K562 (cell line): ENCODE data around the gene RGS3. TPM values are rescaled to one million over a fixed set of nuclear protein-coding genes. Genes with fewer than 3 reads are reported as not detected.

ENCODE experiments used
- ATAC-seq: fragments of 200-7000 bp; cut with Tn5 transposase; 3 replicates; pipeline ENCODE4 v1.9.1; 2020; ENCODE audit warnings: moderate library complexity
- BruUV-seq: library from RNA; stranded (reverse); fragments of 400-500 nt; replicated peaks from 2 replicates; lab custom pipeline; 2021; lab: Mats Ljungman, UMichigan
- CTCF ChIA-PET: fragments of 300-600 bp; formaldehyde crosslinking; extraction: SDS; loops from one replicate; lab custom pipeline; 2021; ENCODE audit warnings: low intra/inter-chr PET ratio; lab: Yijun Ruan, JAX
- POLR2A ChIA-PET: fragments of 300-600, 350-650 bp; sonication (Branson Sonifier 250); formaldehyde crosslinking; extraction: SDS; loops from one replicate; lab custom pipeline; 2021; ENCODE audit warnings: antibody characterized with exemption, inconsistent platforms; lab: Yijun Ruan, JAX
- DNase-seq, 4 experiments: peaks; one replicate each; pipeline versions ENCODE4 v3.0.0 to v3.0.0-alpha.2; 2011 to 2018; ENCODE audit warnings: low spot score in 3 of 4, mixed read lengths in 3 of 4; ENCODE audit errors: extremely low read depth in 1 of 4
- FAIRE-seq: peaks from 2 replicates; lab custom pipeline; 2011; peaks lifted over from hg19 to GRCh38; lab: Jason Lieb, UNC
- H2AFZ ChIP-seq: 2 replicates; pipeline ENCODE4 v1.6.0; 2011; ENCODE audit warnings: low read depth, low read length, control low read depth, inconsistent platforms
- H3K27ac ChIP-seq: fragments of 200-600 bp; 3 replicates; pipeline ENCODE4 v1.8.0; 2011; ENCODE audit warnings: low read depth, mild to moderate bottlenecking, control low read depth, inconsistent platforms, low read length, moderate library complexity, mixed read lengths; ENCODE audit errors: extremely low read depth
- H3K27me3 ChIP-seq, 2 experiments: fragments of 300-600 bp in 1 of 2; 2 replicates in 1 of 2; 3 replicates in 1 of 2; pipeline versions ENCODE4 v1.6.0 to v1.8.0; 2011; ENCODE audit warnings: inconsistent platforms in 2 of 2, low read length in 2 of 2, mild to moderate bottlenecking in 1 of 2, mixed read lengths in 1 of 2, moderate library complexity in 1 of 2; ENCODE audit not compliant: control insufficient read depth in 2 of 2, insufficient read depth in 2 of 2
- H3K36me3 ChIP-seq: fragments of 300-600 bp; 3 replicates; pipeline ENCODE4 v1.8.0; 2011; ENCODE audit warnings: mild to moderate bottlenecking, low read length, inconsistent platforms; ENCODE audit not compliant: control insufficient read depth, insufficient read depth
- H3K4me1 ChIP-seq, 2 experiments: fragments of 200-600 bp in 1 of 2; replicated peaks in 1 of 2; 2 replicates in 1 of 2; 3 replicates in 1 of 2; pipeline versions ENCODE4 v1.5.1 to v1.8.0; 2011; ENCODE audit warnings: inconsistent platforms in 2 of 2, low read length in 2 of 2, mild to moderate bottlenecking in 1 of 2, mixed read lengths in 1 of 2, moderate library complexity in 1 of 2; ENCODE audit not compliant: control insufficient read depth in 2 of 2, insufficient read depth in 2 of 2
- H3K4me2 ChIP-seq: 2 replicates; pipeline ENCODE4 v1.6.1; 2011; ENCODE audit warnings: low read length, control low read depth, inconsistent platforms, mixed read lengths; ENCODE audit not compliant: insufficient read depth
- H3K4me3 ChIP-seq: fragments of 200-600 bp; sonication (generic), shearing (Covaris generic); 2 replicates; pipeline ENCODE4 v1.5.1; 2016; ENCODE audit warnings: control low read depth, inconsistent platforms
- H3K79me2 ChIP-seq: fragments of 200-600 bp; 3 replicates; pipeline ENCODE4 v1.8.0; 2011; ENCODE audit warnings: low read length, inconsistent platforms; ENCODE audit not compliant: control insufficient read depth, insufficient read depth
- H3K9ac ChIP-seq, 2 experiments: 2 replicates each; pipeline versions ENCODE4 v1.6.0 to v1.6.1; 2011; ENCODE audit warnings: low read depth in 2 of 2, low read length in 2 of 2, control low read depth in 1 of 2, inconsistent platforms in 1 of 2, mild to moderate bottlenecking in 1 of 2, mixed read lengths in 1 of 2; ENCODE audit not compliant: insufficient read depth in 1 of 2
- H3K9me1 ChIP-seq: one replicate; pipeline ENCODE4 v1.6.0; 2011; ENCODE audit warnings: inconsistent platforms, mild to moderate bottlenecking, low read length, moderate library complexity; ENCODE audit not compliant: control insufficient read depth, insufficient read depth
- H3K9me3 ChIP-seq: replicated peaks from 2 replicates; pipeline ENCODE4 v1.5.1; 2011; ENCODE audit warnings: low read depth, low read length, inconsistent platforms; ENCODE audit not compliant: control insufficient read depth, insufficient read depth
- H4K20me1 ChIP-seq: replicated peaks from 2 replicates; pipeline ENCODE4 v1.6.1; 2011; ENCODE audit warnings: low read length, inconsistent platforms, mixed read lengths; ENCODE audit not compliant: control insufficient read depth, insufficient read depth
- E4F1 ChIP-seq: fragments of 250-450 bp; sonication (Bioruptor Pico); IDR thresholded peaks from 2 replicates; pipeline ENCODE4 v1.5.0; 2021; ENCODE audit warnings: mild to moderate bottlenecking, borderline replicate concordance
- ETV1 ChIP-seq: fragments of 450-650 bp; conservative IDR thresholded peaks from 2 replicates; pipeline ENCODE4 v1.6.1; 2016; ENCODE audit warnings: missing genetic modification characterization, control low read depth, low read depth, missing compliant biosample characterization
- WGBS: fragments of 100-300 bp; shearing (Covaris generic); methylation state at CpG from one replicate; pipeline ENCODE4 v1.1.6; 2016; ENCODE audit warnings: low coverage, mixed read lengths; ENCODE audit not compliant: insufficient coverage; ENCODE audit errors: missing lambda C conversion rate; 5-methylcytosine and 5-hydroxymethylcytosine counted together
- in situ Hi-C: fragments of 300-500 bp; cut with MboI; formaldehyde crosslinking; loops from 4 replicates; pipeline ENCODE4 v1.15.0; 2018; ENCODE audit warnings: inconsistent platforms, mixed read lengths
- intact Hi-C: fragments of 100-400 bp; cut with micrococcal nuclease; formaldehyde crosslinking; loops from 2 replicates; pipeline ENCODE4 v1.14.2; 2022
- polyA plus RNA-seq, 8 experiments: library from polyadenylated mRNA; depleted of rRNA in 4 of 8; stranded (reverse) in 5 of 8; unstranded in 3 of 8; fragments of >200 nt; fragmentation: Nextera tagmentation in 2 of 8; fragmentation: Illumina TruSeq in 1 of 8; extraction: Ambion mirVana in 2 of 8; extraction: Trizol in 1 of 8; gene quantifications; 2 replicates each; pipeline versions ENCODE4 v1.2.1 to v1.2.3, GENCODE V29; 2011 to 2014; ENCODE audit warnings: inconsistent platforms in 1 of 8, missing spikeins in 1 of 8
- total RNA-seq, 7 experiments: library from RNA; depleted of rRNA in 6 of 7; stranded (reverse); fragments of >200 nt in 6 of 7; fragmentation: Illumina TruSeq in 2 of 7; extraction: Trizol in 2 of 7; gene quantifications; 2 replicates each; pipeline versions ENCODE4 v1.2.1 to v1.2.3, GENCODE V29; 2011 to 2021; ENCODE audit warnings: low replicate concordance in 1 of 7

RGS3 gene
- total and polyA plus RNA-seq, 9 of the 15 experiments (the other 6 are each of a cell fraction or from before 2014, with no cell fraction given): 0.08 to 2.9 (median 0.95) TPM

- no peaks in the 10 kb centered on the region; the same call in 1 of the 2 replicates for H4K20me1 ChIP-seq
- H3K4me2 ChIP-seq: no peak overlapping the region
- ChIA-PET POLR2A (interaction anchor here (0.8 to 1.3 kb wide), 3 partner anchors 9 to 12 kb away, joined by 3 to 4 read pairs (median 3); no protein-coding TSS in a partner anchor), CTCF (interaction anchor here (1.0 kb wide), 1 partner anchor 35 kb away, joined by 4 read pairs; no protein-coding TSS in a partner anchor)
- no peak for FAIRE-seq
- H3K4me1 ChIP-seq: no peaks in the 10 kb centered on the region
- in situ Hi-C loops: no loop called here
- TF ChIP-seq ETV1 (tag) (peak; percentile 44; the same call in 1 of the 2 replicates), E4F1 (CRISPR knock-in tag) (no peak)
- no peaks in the 10 kb centered on the region for H3K36me3 ChIP-seq
- H3K4me3 ChIP-seq: no peak overlapping the region
- no peaks in the 10 kb centered on the region for H3K9me3 ChIP-seq
- H3K79me2 ChIP-seq: no peaks in the 10 kb centered on the region
- no peak for ATAC-seq
- H3K9me1 ChIP-seq: no peaks in the 10 kb centered on the region
- H2AFZ ChIP-seq: no peak overlapping the region
- peaks cover 31 to 65% of the 10 kb centered on the region in 2 experiments for H3K27me3 ChIP-seq
- no peak overlapping the region for H3K9ac ChIP-seq
- intact Hi-C loops: no loop called here
- no peak overlapping the region for H3K27ac ChIP-seq
- no TSS peak for BruUV-seq
- no peak for DNase-seq
- 4% methylated on average over 8 of the region's 8 CpGs for whole genome bisulfite sequencing
These were observed 163.4 kb downstream of the RGS3 start for GRCh38 chr9:113626735-113627495.
